DND-41 (cell line): ENCODE data around the gene KRTAP5-9.
"Not testable (repeated sequence)": the region's sequence is repeated elsewhere in the genome, so short reads cannot be mapped to it uniquely, and the experiment has no call there.

ENCODE experiments used
- EZH2 ChIP-seq: IDR thresholded peaks from 3 replicates; pipeline ENCODE4 v1.6.1; 2012; ENCODE audit warnings: borderline replicate concordance, low read depth, mild to moderate bottlenecking, moderate library complexity, low read length, inconsistent platforms; ENCODE audit not compliant: severe bottlenecking
- TF ChIP-seq, protein P1 (sequence below): IDR thresholded peaks from 2 replicates; pipeline ENCODE4 v1.5.1; 2012; ENCODE audit warnings: borderline replicate concordance, low read length, moderate library complexity, mild to moderate bottlenecking; ENCODE audit not compliant: poor library complexity, severe bottlenecking; ENCODE audit errors: extremely low read depth

DNA sequence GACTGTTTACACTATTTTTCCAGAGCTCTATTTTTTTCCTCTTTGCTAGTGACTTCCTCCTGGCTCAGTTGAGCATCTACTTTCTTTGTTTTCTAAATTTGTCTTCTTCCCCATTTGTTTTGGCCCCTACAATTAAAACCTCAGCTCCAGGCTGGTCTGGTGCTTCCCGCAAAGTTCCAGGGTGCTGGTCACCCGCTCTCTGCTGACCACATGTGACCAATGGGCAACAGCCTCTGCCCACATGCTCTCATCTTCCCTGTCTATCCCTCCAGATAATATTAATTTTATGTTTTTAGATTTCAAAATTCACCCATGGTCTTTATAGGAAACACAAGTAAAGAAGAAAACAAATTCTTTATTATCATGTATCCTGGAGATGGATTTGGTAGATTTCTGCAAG lies 34.7 kb downstream of the KRTAP5-9 start:
- TF ChIP-seq, protein P1, sequence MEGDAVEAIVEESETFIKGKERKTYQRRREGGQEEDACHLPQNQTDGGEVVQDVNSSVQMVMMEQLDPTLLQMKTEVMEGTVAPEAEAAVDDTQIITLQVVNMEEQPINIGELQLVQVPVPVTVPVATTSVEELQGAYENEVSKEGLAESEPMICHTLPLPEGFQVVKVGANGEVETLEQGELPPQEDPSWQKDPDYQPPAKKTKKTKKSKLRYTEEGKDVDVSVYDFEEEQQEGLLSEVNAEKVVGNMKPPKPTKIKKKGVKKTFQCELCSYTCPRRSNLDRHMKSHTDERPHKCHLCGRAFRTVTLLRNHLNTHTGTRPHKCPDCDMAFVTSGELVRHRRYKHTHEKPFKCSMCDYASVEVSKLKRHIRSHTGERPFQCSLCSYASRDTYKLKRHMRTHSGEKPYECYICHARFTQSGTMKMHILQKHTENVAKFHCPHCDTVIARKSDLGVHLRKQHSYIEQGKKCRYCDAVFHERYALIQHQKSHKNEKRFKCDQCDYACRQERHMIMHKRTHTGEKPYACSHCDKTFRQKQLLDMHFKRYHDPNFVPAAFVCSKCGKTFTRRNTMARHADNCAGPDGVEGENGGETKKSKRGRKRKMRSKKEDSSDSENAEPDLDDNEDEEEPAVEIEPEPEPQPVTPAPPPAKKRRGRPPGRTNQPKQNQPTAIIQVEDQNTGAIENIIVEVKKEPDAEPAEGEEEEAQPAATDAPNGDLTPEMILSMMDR = not testable (repeated sequence)
- not testable (repeated sequence) for TF ChIP-seq EZH2
